ENCODE results near the gene BCAP31.

DNA sequence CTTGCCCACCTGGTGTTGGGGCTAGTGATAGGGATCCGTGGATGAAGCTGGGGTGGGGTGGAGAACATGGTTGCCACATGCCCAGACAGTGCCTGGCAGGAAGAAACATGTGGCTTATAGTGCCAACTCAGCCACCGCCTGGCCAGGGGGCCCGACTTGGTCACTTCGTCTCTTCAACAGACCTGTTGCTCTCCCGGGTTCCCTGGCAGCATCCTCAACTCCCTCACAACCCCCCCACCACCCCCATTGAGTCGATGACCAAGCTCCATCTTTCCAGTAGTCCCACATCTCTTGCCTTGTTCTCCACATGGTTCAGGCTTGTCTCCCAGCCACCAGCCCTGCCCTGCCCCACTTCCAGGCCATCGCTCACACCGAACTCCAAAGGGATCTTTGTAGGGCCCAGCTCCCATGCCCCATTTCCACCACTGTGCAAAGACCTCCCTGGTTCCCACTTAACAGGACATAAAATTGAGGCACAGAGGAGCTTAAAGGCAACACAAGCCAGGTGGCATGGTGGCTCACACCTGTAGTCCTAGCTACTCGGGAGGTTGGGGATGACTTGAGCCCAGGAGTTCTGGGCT, 58.4 kb downstream of the BCAP31 start:
- TF ChIP-seq POLR2A (IDR thresholded peaks at IDR 0.05) (no peak), CTCF (IDR thresholded peaks at IDR 0.05) (no peak)

Measured in ovary (tissue), 3 donors.